HG02870 (cell line): ENCODE measurements around the gene PLCL1.

ENCODE experiments used
- ATAC-seq: cut with Tn5 transposase; IDR thresholded peaks from one replicate; pipeline ENCODE4 v1.9.1; 2021; ENCODE audit warnings: mild to moderate bottlenecking, moderate library complexity; ENCODE audit not compliant: unreplicated experiment

PLCL1 gene

GRCh38 chr2:197946562-197946961 is 142.2 kb downstream of the PLCL1 start:
- no peak for ATAC-seq

GRCh38 chr2:197947219-197947757 is 142.9 kb downstream of the PLCL1 start:
- no peak for ATAC-seq

GRCh38 chr2:197949224-197949623 is 144.8 kb downstream of the PLCL1 start:
- no peak for ATAC-seq

- no peak for ATAC-seq
Observed at GRCh38 chr2:197950006-197950405, 145.6 kb downstream of the PLCL1 start.

GRCh38 chr2:197950724-197951123 is 146.3 kb downstream of the PLCL1 start:
- no peak for ATAC-seq

GRCh38 chr2:197952540-197953202 is 148.3 kb downstream of the PLCL1 start:
- peak; percentile 64 for ATAC-seq

GRCh38 chr2:197954328-197954727 is 149.9 kb downstream of the PLCL1 start:
- no peak for ATAC-seq

GRCh38 chr2:197958592-197959150 is 154.3 kb downstream of the PLCL1 start:
- ATAC-seq: no peak

- no peak for ATAC-seq
Observed at GRCh38 chr2:197959383-197959782, 155.0 kb downstream of the PLCL1 start.

- no peak for ATAC-seq
Observed at GRCh38 chr2:197960786-197961185, 156.4 kb downstream of the PLCL1 start.

GRCh38 chr2:197964720-197965119 is 160.3 kb downstream of the PLCL1 start:
- ATAC-seq: no peak

GRCh38 chr2:197965756-197966155 is 161.4 kb downstream of the PLCL1 start:
- ATAC-seq: no peak

GRCh38 chr2:197969391-197969893 is 165.0 kb downstream of the PLCL1 start:
- no peak for ATAC-seq

GRCh38 chr2:197972061-197972460 is 167.7 kb downstream of the PLCL1 start:
- no peak for ATAC-seq

- ATAC-seq: no peak
Observed at GRCh38 chr2:197972587-197972986, 168.2 kb downstream of the PLCL1 start.

GRCh38 chr2:197973772-197974171 is 169.4 kb downstream of the PLCL1 start:
- no peak for ATAC-seq

- ATAC-seq: no peak
Observed at GRCh38 chr2:197975931-197976519, 171.6 kb downstream of the PLCL1 start.

- ATAC-seq: no peak
Observed at GRCh38 chr2:197978971-197979370, 174.6 kb downstream of the PLCL1 start.

GRCh38 chr2:197982565-197982964 is 178.2 kb downstream of the PLCL1 start:
- ATAC-seq: no peak

- ATAC-seq: no peak
Observed at GRCh38 chr2:197985029-197985638, 180.7 kb downstream of the PLCL1 start.

GRCh38 chr2:197986977-197987376 is 182.6 kb downstream of the PLCL1 start:
- no peak for ATAC-seq

- no peak for ATAC-seq
Observed at GRCh38 chr2:197990356-197990755, 186.0 kb downstream of the PLCL1 start.
